GM18870 (cell line): ENCODE results near the gene KIAA2012.

ENCODE experiments used
- ATAC-seq: cut with Tn5 transposase; IDR thresholded peaks from one replicate; pipeline ENCODE4 v1.9.1; 2021; ENCODE audit warnings: moderate library complexity; ENCODE audit not compliant: unreplicated experiment

KIAA2012 gene

GRCh38 chr2:202079310-202079709 is 6.3 kb downstream of the KIAA2012 start:
- ATAC-seq: no peak

- ATAC-seq: no peak
These were observed 11.2 kb downstream of the KIAA2012 start for GRCh38 chr2:202084265-202084664.

GRCh38 chr2:202088777-202089176 is 15.7 kb downstream of the KIAA2012 start:
- ATAC-seq: no peak

- no peak for ATAC-seq
These were observed 17.5 kb downstream of the KIAA2012 start for GRCh38 chr2:202090530-202090929.

- ATAC-seq: no peak
These were observed 18.4 kb downstream of the KIAA2012 start for GRCh38 chr2:202091476-202091875.

GRCh38 chr2:202094426-202094986 is 21.5 kb downstream of the KIAA2012 start:
- ATAC-seq: no peak

- ATAC-seq: no peak
These were observed 22.2 kb downstream of the KIAA2012 start for GRCh38 chr2:202095235-202095634.

- ATAC-seq: no peak
These were observed 23.7 kb downstream of the KIAA2012 start for GRCh38 chr2:202096736-202097135.

GRCh38 chr2:202098291-202098690 is 25.2 kb downstream of the KIAA2012 start:
- ATAC-seq: no peak

- ATAC-seq: no peak
These were observed 26.5 kb downstream of the KIAA2012 start for GRCh38 chr2:202099515-202099914.

- no peak for ATAC-seq
These were observed 27.1 kb downstream of the KIAA2012 start for GRCh38 chr2:202100176-202100575.

- ATAC-seq: no peak
These were observed 28.0 kb downstream of the KIAA2012 start for GRCh38 chr2:202101026-202101579.

- no peak for ATAC-seq
These were observed 29.5 kb downstream of the KIAA2012 start for GRCh38 chr2:202102425-202103000.

GRCh38 chr2:202104286-202104870 is 31.3 kb downstream of the KIAA2012 start:
- ATAC-seq: no peak

GRCh38 chr2:202105025-202105424 is 32.0 kb downstream of the KIAA2012 start:
- ATAC-seq: no peak

- no peak for ATAC-seq
These were observed 35.3 kb downstream of the KIAA2012 start for GRCh38 chr2:202108345-202108744.

GRCh38 chr2:202109139-202109736 is 36.2 kb downstream of the KIAA2012 start:
- ATAC-seq: no peak

- ATAC-seq: no peak
These were observed 36.7 kb downstream of the KIAA2012 start for GRCh38 chr2:202109737-202110184.

- no peak for ATAC-seq
These were observed 37.4 kb downstream of the KIAA2012 start for GRCh38 chr2:202110491-202110890.

GRCh38 chr2:202112041-202112440 is 39.0 kb downstream of the KIAA2012 start:
- no peak for ATAC-seq

- no peak for ATAC-seq
These were observed 40.6 kb downstream of the KIAA2012 start for GRCh38 chr2:202113571-202114142.

GRCh38 chr2:202114291-202114690 is 41.2 kb downstream of the KIAA2012 start:
- no peak for ATAC-seq
